BLaER1 (cell line): ENCODE measurements around the gene DPT.

Source experiments
- H3K27ac ChIP-seq: shearing (Covaris generic); formaldehyde crosslinking; 2 replicates; pipeline ENCODE4 v1.8.1; 2022
- H3K27me3 ChIP-seq: shearing (Covaris generic); formaldehyde crosslinking; 2 replicates; pipeline ENCODE4 v1.8.1; 2022
- H3K36me3 ChIP-seq: shearing (Covaris generic); formaldehyde crosslinking; 2 replicates; pipeline ENCODE4 v1.8.1; 2022
- H3K4me1 ChIP-seq: shearing (Covaris generic); formaldehyde crosslinking; 2 replicates; pipeline ENCODE4 v1.8.1; 2022
- H3K4me2 ChIP-seq: shearing (Covaris generic); formaldehyde crosslinking; 2 replicates; pipeline ENCODE4 v1.8.1; 2022
- H3K4me3 ChIP-seq: shearing (Covaris generic); formaldehyde crosslinking; 2 replicates; pipeline ENCODE4 v1.8.1; 2022
- H3K9ac ChIP-seq: shearing (Covaris generic); formaldehyde crosslinking; 2 replicates; pipeline ENCODE4 v1.8.1; 2022
- H3K9me3 ChIP-seq: shearing (Covaris generic); formaldehyde crosslinking; 2 replicates; pipeline ENCODE4 v1.8.1; 2022
- H4K20me1 ChIP-seq: shearing (Covaris generic); formaldehyde crosslinking; 2 replicates; pipeline ENCODE4 v1.8.1; 2022
- Cebpa-rat ChIP-seq: shearing (Covaris generic); IDR thresholded peaks from 2 replicates; pipeline ENCODE4 v1.8.1; 2022

The DPT gene

DNA sequence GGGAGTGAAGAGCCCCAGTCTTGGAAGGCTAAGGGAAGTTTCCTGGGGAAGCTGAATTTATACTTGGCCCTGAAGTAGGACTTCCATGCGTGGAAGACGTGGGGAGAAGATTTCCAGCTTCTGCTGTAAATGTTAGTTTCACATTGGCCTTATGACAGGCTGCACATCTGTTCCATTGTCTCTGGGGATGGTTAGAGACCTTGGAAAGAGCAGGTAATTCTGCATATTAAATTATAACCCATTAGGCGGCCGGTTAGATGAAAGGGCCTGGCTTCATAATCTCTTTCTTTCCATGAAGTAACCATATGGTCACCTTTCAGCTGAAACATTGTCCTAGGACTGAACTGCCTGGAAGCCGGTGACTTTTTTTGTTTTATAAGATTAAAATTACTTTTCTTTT lies 37.5 kb downstream of the DPT start:
- Histone ChIP-seq H3K4me3 (no peak overlapping the region), H3K27me3 (no peaks in the 10 kb centered on the region), H3K4me2 (no peak overlapping the region), H3K9ac (no peak overlapping the region), H3K4me1 (no peaks in the 10 kb centered on the region), H3K36me3 (no peaks in the 10 kb centered on the region), H4K20me1 (no peaks in the 10 kb centered on the region), H3K9me3 (no peaks in the 10 kb centered on the region), H3K27ac (no peak overlapping the region)
- TF ChIP-seq Cebpa-rat: no peak

- H3K4me2 ChIP-seq: no peak overlapping the region
- TF ChIP-seq Cebpa-rat: no peak
- no peaks in the 10 kb centered on the region for H3K36me3 ChIP-seq
- no peaks in the 10 kb centered on the region for H3K9me3 ChIP-seq
- no peak overlapping the region for H3K9ac ChIP-seq
- no peak overlapping the region for H3K4me3 ChIP-seq
- no peaks in the 10 kb centered on the region for H4K20me1 ChIP-seq
- no peaks in the 10 kb centered on the region for H3K27me3 ChIP-seq
- H3K4me1 ChIP-seq: no peaks in the 10 kb centered on the region
- H3K27ac ChIP-seq: no peak overlapping the region
Observed at GRCh38 chr1:168689726-168690602, 39.0 kb downstream of the DPT start.

DNA sequence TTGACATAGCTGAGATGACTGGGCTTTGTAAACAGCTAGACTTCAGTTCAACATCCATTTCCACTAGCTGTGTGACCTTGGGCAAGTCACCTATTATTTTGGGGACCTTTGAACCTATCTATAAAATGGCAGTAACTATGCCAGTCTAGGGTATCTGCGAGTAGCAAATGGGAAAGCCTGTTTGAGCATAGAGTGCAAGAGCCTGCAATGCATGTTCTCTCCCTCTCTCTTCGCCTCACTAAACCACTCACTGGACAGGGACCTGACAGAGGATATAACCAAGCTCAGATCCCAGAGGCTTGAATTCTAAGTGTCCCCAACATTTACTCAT lies 39.7 kb downstream of the DPT start:
- Histone ChIP-seq H3K9me3 (no peaks in the 10 kb centered on the region), H3K4me3 (no peak overlapping the region), H3K27me3 (no peaks in the 10 kb centered on the region), H3K27ac (no peak overlapping the region), H4K20me1 (no peaks in the 10 kb centered on the region), H3K4me2 (no peak overlapping the region), H3K36me3 (no peaks in the 10 kb centered on the region), H3K4me1 (no peaks in the 10 kb centered on the region), H3K9ac (no peak overlapping the region)
- TF ChIP-seq Cebpa-rat: no peak

- H3K4me2 ChIP-seq: no peak overlapping the region
- H3K27ac ChIP-seq: no peak overlapping the region
- no peaks in the 10 kb centered on the region for H4K20me1 ChIP-seq
- TF ChIP-seq Cebpa-rat: no peak
- no peaks in the 10 kb centered on the region for H3K27me3 ChIP-seq
- H3K4me1 ChIP-seq: no peaks in the 10 kb centered on the region
- peaks cover 4% of the 10 kb centered on the region; the same call in 1 of the 2 replicates for H3K9me3 ChIP-seq
- H3K4me3 ChIP-seq: no peak overlapping the region
- no peaks in the 10 kb centered on the region for H3K36me3 ChIP-seq
- H3K9ac ChIP-seq: no peak overlapping the region
Observed at GRCh38 chr1:168688644-168689326, 40.2 kb downstream of the DPT start.

GRCh38 chr1:168687816-168688215 lies 41.2 kb downstream of the DPT start:
- H3K9me3 ChIP-seq: peaks cover 11% of the 10 kb centered on the region; the same call in 1 of the 2 replicates
- no peaks in the 10 kb centered on the region for H4K20me1 ChIP-seq
- no peak overlapping the region for H3K27ac ChIP-seq
- H3K9ac ChIP-seq: no peak overlapping the region
- no peaks in the 10 kb centered on the region for H3K4me1 ChIP-seq
- no peak overlapping the region for H3K4me3 ChIP-seq
- H3K4me2 ChIP-seq: no peak overlapping the region
- H3K27me3 ChIP-seq: no peaks in the 10 kb centered on the region
- H3K36me3 ChIP-seq: no peaks in the 10 kb centered on the region
- no peak for TF ChIP-seq Cebpa-rat

DNA sequence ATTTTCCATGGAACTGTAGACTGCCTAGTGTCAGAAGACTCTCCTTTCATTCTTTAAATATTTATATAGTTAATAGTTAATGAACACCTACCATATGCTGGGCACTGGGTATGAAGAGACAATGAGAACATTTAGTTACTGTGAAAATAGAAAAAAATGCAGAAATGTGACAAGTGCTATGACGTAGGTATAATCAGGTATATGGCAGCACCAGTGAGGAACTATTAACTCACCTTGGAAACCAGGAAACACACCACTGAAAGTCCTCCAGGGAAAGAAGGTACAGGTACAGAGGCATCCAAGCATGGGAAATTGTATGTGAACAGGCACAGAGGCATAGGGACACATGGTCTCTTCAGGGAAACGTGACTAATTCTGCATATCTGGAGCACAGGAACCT lies 42.3 kb downstream of the DPT start:
- Histone ChIP-seq H3K9ac (no peak overlapping the region), H4K20me1 (no peaks in the 10 kb centered on the region), H3K27ac (no peak overlapping the region), H3K9me3 (peaks cover 11% of the 10 kb centered on the region; the same call in 1 of the 2 replicates), H3K36me3 (no peaks in the 10 kb centered on the region), H3K27me3 (no peaks in the 10 kb centered on the region), H3K4me3 (no peak overlapping the region), H3K4me1 (no peaks in the 10 kb centered on the region), H3K4me2 (no peak overlapping the region)
- no peak for TF ChIP-seq Cebpa-rat

GRCh38 chr1:168683871-168684270 lies 45.1 kb downstream of the DPT start:
- H3K4me1 ChIP-seq: no peaks in the 10 kb centered on the region
- H3K9ac ChIP-seq: no peak overlapping the region
- H3K27me3 ChIP-seq: no peaks in the 10 kb centered on the region
- no peaks in the 10 kb centered on the region for H4K20me1 ChIP-seq
- H3K36me3 ChIP-seq: no peaks in the 10 kb centered on the region
- no peak overlapping the region for H3K4me2 ChIP-seq
- peaks cover 11% of the 10 kb centered on the region; the same call in 1 of the 2 replicates for H3K9me3 ChIP-seq
- H3K27ac ChIP-seq: no peak overlapping the region
- TF ChIP-seq Cebpa-rat: no peak
- H3K4me3 ChIP-seq: no peak overlapping the region

GRCh38 chr1:168676861-168677260 lies 52.1 kb downstream of the DPT start:
- TF ChIP-seq Cebpa-rat: no peak
- Histone ChIP-seq H3K4me1 (no peaks in the 10 kb centered on the region), H4K20me1 (no peaks in the 10 kb centered on the region), H3K9ac (no peak overlapping the region), H3K9me3 (no peaks in the 10 kb centered on the region), H3K4me2 (no peak overlapping the region), H3K27me3 (no peaks in the 10 kb centered on the region), H3K27ac (no peak overlapping the region), H3K4me3 (no peak overlapping the region), H3K36me3 (no peaks in the 10 kb centered on the region)

DNA sequence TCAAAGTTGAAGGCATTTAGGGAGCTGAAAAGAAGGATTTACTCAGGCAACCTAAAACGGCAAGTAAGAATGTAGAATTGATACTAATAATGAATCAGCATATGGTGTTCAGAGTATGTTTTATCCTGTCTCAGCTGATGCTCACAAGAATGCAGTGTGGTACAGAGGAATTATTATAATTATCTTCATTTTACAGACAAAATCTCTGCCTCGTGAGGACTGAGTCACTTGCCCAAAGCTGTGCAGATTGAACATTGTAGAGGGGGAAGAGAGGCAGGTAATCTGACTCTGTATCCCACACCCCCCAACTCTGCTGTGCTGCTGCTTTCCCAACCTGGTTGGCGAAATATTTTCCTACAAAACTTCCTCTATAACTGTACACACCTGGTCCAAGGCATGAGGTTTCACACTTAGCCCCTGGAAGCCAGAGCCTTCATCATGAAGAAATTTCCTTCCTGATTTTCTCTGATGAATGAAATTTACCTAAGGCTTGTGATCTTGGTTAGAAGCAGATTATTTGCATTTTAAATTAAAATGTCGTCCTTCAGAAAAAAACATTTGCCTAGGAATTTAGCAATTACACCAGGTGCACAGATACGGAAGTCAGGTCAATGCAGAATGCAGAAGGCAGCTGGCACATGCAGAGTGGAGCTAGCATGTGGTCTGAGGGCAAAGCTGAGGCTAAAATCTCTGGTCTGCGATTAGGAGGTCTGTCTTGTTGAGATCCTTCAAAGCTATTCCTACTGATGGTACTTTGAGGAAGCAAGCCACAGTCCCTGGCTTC lies 52.8 kb downstream of the DPT start:
- H3K9me3 ChIP-seq: no peaks in the 10 kb centered on the region
- H3K4me1 ChIP-seq: no peaks in the 10 kb centered on the region

More for the DNA sequence above, 52.8 kb downstream of the DPT start:
- TF ChIP-seq Cebpa-rat: no peak
- no peaks in the 10 kb centered on the region for H3K36me3 ChIP-seq
- no peaks in the 10 kb centered on the region for H4K20me1 ChIP-seq
- no peak overlapping the region for H3K9ac ChIP-seq
- no peak overlapping the region for H3K27ac ChIP-seq
- H3K4me3 ChIP-seq: no peak overlapping the region
- no peak overlapping the region for H3K4me2 ChIP-seq
- H3K27me3 ChIP-seq: no peaks in the 10 kb centered on the region
